Breast epithelium (tissue), 3 donors: ENCODE results near the gene ATP6V1C2.

Experiments used
- POLR2A ChIP-seq: fragments of 450-650 bp; IDR thresholded peaks from one replicate; pipeline ENCODE4 v1.6.1; 2016; ENCODE audit warnings: antibody characterized with exemption, mild to moderate bottlenecking, moderate library complexity
- POLR2AphosphoS5 ChIP-seq, 3 donors: sonication (generic); formaldehyde crosslinking; IDR thresholded peaks; one replicate each; pipeline ENCODE4 v1.6.1; 2017; ENCODE audit warnings: antibody characterized with exemption in 3 of 3
- TF ChIP-seq, protein P1 (sequence below), 3 donors: fragments of 450-650 bp; IDR thresholded peaks; one replicate each; pipeline ENCODE4 v1.5.1; 2016 to 2017; ENCODE audit warnings: antibody characterized with exemption in 3 of 3, mild to moderate bottlenecking in 3 of 3, moderate library complexity in 3 of 3

DNA sequence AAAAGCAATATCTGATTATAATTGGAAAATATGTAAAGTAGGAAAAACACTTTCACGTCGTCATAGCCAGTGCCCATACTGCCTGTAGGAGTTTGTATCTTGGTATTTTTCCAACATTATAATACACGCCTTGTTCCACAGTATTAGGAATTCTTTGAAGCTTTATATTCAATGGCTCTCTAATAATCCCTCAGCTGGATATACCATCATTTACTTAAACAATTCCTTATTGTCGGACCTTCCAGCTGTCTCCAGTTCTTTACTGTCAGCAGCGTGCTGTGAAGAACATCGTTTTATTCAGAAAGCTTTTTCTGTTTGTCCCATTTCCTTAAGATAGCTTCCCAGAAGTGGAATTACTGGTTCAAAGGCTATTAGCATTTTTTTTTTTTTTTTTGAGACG lies 31.7 kb downstream of the ATP6V1C2 start:
- TF ChIP-seq POLR2AphosphoS5 (IDR thresholded peaks at IDR 0.05): no peak
- no peak for TF ChIP-seq POLR2A
- TF ChIP-seq, protein P1, sequence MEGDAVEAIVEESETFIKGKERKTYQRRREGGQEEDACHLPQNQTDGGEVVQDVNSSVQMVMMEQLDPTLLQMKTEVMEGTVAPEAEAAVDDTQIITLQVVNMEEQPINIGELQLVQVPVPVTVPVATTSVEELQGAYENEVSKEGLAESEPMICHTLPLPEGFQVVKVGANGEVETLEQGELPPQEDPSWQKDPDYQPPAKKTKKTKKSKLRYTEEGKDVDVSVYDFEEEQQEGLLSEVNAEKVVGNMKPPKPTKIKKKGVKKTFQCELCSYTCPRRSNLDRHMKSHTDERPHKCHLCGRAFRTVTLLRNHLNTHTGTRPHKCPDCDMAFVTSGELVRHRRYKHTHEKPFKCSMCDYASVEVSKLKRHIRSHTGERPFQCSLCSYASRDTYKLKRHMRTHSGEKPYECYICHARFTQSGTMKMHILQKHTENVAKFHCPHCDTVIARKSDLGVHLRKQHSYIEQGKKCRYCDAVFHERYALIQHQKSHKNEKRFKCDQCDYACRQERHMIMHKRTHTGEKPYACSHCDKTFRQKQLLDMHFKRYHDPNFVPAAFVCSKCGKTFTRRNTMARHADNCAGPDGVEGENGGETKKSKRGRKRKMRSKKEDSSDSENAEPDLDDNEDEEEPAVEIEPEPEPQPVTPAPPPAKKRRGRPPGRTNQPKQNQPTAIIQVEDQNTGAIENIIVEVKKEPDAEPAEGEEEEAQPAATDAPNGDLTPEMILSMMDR (IDR thresholded peaks at IDR 0.05): no peak
